ENCODE measurements around the gene ACOX1. TPM values are rescaled to one million over a fixed set of nuclear protein-coding genes. Genes with fewer than 3 reads are reported as not detected.

ACOX1 gene
- total and polyA plus RNA-seq, 2 of the 13 experiments (the other 11 are each of a cell fraction or from before 2014, with no cell fraction given): 86.4 to 120 TPM

DNA sequence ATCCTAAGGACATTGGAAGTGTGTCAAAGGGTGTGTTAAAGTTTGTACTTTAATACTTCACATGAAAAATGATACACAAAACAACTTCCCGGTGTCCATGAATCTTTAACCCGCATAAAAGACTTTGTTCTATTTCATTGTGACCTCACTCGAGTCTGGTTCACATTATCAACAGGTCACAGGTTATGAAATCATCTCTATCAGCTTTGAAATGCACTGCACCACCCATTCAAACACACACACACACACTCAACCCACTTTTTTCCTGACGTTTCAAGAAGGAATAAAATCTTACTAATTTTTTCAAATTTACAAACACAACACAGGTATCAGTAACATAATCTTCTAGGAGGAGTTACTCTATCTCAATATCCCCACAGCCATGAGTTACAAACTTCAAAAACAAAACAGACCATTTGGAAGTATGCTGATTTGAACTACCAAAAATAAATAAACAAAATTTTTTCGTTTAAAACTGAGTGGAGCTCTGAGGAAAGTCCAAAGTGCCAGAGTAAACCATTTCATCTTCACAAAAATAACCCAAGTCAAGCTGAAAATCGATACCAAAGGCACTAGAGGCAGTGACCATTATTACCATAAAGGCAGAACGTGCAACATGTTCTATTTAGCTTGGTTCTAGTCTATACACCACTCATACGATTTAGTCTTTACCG is 2.7 kb downstream of the ACOX1 start:
- ATAC-seq (0 out of 3 replicates have a peak, but pooled peaks have one; percentile 6), FAIRE-seq (peak; percentile 49), DNase-seq (ENCODE audit: low spot score) (peak; percentile 89)
- Histone ChIP-seq H3K4me1 (ENCODE audit: insufficient read depth, low read length) (peaks cover 80% of the 10 kb centered on the region), H3K4me2 (ENCODE audit: low read depth, low read length) (peak overlapping the region; percentile 87), H3K36me3 (replicated peaks in 1 of 2; ENCODE audit: control insufficient read depth in 1 of 2, insufficient read depth in 2 of 2, low read length in 2 of 2) (peaks cover 2 to 27% of the 10 kb centered on the region in 2 experiments), H2AFZ (ENCODE audit: low read length) (no peak overlapping the region), H3K4me3 (replicated peaks in 1 of 3; ENCODE audit: insufficient read depth in 1 of 3, low read depth in 2 of 3, low read length in 3 of 3) (peak overlapping the region; percentile 74 to 98 (median 93)), H3K79me2 (ENCODE audit: insufficient read depth, low read length) (peaks cover 66% of the 10 kb centered on the region), H4K20me1 (ENCODE audit: insufficient read depth, low read length) (peaks cover 3% of the 10 kb centered on the region; the same call in 1 of the 2 replicates), H3K27me3 (ENCODE audit: control insufficient read depth in 1 of 2, insufficient read depth in 2 of 2, low read length in 2 of 2) (no peaks in the 10 kb centered on the region; a peak in 1 of 5 replicates), H3K27ac (ENCODE audit: extremely low read length, insufficient read depth, low read length) (peak overlapping the region; percentile 99), H3K9me3 (ENCODE audit: low read length) (no peaks in the 10 kb centered on the region), H3K9ac (ENCODE audit: insufficient read depth, low read depth, low read length) (peak overlapping the region; percentile 91)
- ChIA-PET POLR2A (interaction anchor here (1.2 to 11.5 kb wide), 13 partner anchors 11 to 196 kb away, joined by 4 to 481 read pairs (median 8); partner anchors contain the start of genes CDK3, FBF1, MRPL38 and TRIM65), CTCF (ENCODE audit: low intra/inter-chr PET ratio, low total read pairs) (no interaction called here)
- in situ Hi-C loops (cut with HindIII; ENCODE audit: extremely low pct_ligation_motif_present, low pct_unique_long_range_greater_than_20kb) (no loop called here), intact Hi-C loops (cut with micrococcal nuclease; ENCODE audit: unreplicated experiment) (no loop called here)
- under 1% methylated on average over 9 of the region's 9 CpGs for WGBS (ENCODE audit: low lambda C conversion rate)
- BruUV-seq (replicated peaks): TSS peak; percentile 36
- TF ChIP-seq, protein P1, sequence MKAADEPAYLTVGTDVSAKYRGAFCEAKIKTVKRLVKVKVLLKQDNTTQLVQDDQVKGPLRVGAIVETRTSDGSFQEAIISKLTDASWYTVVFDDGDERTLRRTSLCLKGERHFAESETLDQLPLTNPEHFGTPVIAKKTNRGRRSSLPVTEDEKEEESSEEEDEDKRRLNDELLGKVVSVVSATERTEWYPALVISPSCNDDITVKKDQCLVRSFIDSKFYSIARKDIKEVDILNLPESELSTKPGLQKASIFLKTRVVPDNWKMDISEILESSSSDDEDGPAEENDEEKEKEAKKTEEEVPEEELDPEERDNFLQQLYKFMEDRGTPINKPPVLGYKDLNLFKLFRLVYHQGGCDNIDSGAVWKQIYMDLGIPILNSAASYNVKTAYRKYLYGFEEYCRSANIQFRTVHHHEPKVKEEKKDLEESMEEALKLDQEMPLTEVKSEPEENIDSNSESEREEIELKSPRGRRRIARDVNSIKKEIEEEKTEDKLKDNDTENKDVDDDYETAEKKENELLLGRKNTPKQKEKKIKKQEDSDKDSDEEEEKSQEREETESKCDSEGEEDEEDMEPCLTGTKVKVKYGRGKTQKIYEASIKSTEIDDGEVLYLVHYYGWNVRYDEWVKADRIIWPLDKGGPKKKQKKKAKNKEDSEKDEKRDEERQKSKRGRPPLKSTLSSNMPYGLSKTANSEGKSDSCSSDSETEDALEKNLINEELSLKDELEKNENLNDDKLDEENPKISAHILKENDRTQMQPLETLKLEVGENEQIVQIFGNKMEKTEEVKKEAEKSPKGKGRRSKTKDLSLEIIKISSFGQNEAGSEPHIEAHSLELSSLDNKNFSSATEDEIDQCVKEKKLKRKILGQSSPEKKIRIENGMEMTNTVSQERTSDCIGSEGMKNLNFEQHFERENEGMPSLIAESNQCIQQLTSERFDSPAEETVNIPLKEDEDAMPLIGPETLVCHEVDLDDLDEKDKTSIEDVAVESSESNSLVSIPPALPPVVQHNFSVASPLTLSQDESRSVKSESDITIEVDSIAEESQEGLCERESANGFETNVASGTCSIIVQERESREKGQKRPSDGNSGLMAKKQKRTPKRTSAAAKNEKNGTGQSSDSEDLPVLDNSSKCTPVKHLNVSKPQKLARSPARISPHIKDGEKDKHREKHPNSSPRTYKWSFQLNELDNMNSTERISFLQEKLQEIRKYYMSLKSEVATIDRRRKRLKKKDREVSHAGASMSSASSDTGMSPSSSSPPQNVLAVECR (CRISPR knock-in tag; IDR thresholded peaks at IDR 0.05; ENCODE audit: borderline replicate concordance): peak; percentile 48; the same call in 1 of the 2 replicates
- TF ChIP-seq, protein P2, sequence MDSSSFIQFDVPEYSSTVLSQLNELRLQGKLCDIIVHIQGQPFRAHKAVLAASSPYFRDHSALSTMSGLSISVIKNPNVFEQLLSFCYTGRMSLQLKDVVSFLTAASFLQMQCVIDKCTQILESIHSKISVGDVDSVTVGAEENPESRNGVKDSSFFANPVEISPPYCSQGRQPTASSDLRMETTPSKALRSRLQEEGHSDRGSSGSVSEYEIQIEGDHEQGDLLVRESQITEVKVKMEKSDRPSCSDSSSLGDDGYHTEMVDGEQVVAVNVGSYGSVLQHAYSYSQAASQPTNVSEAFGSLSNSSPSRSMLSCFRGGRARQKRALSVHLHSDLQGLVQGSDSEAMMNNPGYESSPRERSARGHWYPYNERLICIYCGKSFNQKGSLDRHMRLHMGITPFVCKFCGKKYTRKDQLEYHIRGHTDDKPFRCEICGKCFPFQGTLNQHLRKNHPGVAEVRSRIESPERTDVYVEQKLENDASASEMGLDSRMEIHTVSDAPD (CRISPR knock-in tag; IDR thresholded peaks at IDR 0.05): 0 out of 2 replicates have a peak, but pooled peaks have one; percentile 55
- no peak for TF ChIP-seq ZNF367 (CRISPR knock-in tag; IDR thresholded peaks at IDR 0.05; ENCODE audit: borderline replicate concordance)
- TF ChIP-seq SAP130 (CRISPR knock-in tag; IDR thresholded peaks at IDR 0.05; ENCODE audit: low read depth): peak; percentile 82; the same call in 1 of the 2 replicates
- TF ChIP-seq PITX1 (CRISPR knock-in tag; IDR thresholded peaks at IDR 0.05): peak; percentile 10; the same call in 1 of the 2 replicates
- 0 out of 2 replicates have a peak, but pooled peaks have one; percentile 1 for TF ChIP-seq KLF11 (CRISPR knock-in tag; IDR thresholded peaks at IDR 0.05)
- TF ChIP-seq, protein P3, sequence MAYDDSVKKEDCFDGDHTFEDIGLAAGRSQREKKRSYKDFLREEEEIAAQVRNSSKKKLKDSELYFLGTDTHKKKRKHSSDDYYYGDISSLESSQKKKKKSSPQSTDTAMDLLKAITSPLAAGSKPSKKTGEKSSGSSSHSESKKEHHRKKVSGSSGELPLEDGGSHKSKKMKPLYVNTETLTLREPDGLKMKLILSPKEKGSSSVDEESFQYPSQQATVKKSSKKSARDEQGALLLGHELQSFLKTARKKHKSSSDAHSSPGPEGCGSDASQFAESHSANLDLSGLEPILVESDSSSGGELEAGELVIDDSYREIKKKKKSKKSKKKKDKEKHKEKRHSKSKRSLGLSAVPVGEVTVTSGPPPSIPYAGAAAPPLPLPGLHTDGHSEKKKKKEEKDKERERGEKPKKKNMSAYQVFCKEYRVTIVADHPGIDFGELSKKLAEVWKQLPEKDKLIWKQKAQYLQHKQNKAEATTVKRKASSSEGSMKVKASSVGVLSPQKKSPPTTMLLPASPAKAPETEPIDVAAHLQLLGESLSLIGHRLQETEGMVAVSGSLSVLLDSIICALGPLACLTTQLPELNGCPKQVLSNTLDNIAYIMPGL (CRISPR knock-in tag; IDR thresholded peaks at IDR 0.05; ENCODE audit: borderline replicate concordance in 1 of 2, low read depth in 1 of 2): peak in 1 of 2 experiments; percentile 29; a peak in 2 of 4 replicates
- TF ChIP-seq STAG1 (CRISPR knock-in tag; IDR thresholded peaks at IDR 0.05): 0 out of 2 replicates have a peak, but pooled peaks have one; percentile 3
- peak; percentile 54; the same call in 1 of the 2 replicates for TF ChIP-seq HNF4G (IDR thresholded peaks at IDR 0.05; ENCODE audit: borderline replicate concordance, low read depth, low read length)
- no peak for TF ChIP-seq HNF4G (CRISPR knock-in tag; IDR thresholded peaks at IDR 0.05; ENCODE audit: borderline replicate concordance, low read depth)
- no peak for TF ChIP-seq ZNF788 (CRISPR knock-in tag; IDR thresholded peaks at IDR 0.05; ENCODE audit: borderline replicate concordance)
